Liver (tissue), 9 donors: ENCODE data around the gene GFRA1. TPM values are rescaled to one million over a fixed set of nuclear protein-coding genes. Genes with fewer than 3 reads are reported as not detected.

ENCODE experiments used
- DNase-seq: peaks from one replicate; pipeline ENCODE4 v3.0.0-alpha.2; 2017; ENCODE audit warnings: low spot score
- H3K27ac ChIP-seq, 2 donors: one replicate each; pipeline ENCODE4 v1.7.0; 2013; ENCODE audit warnings: inconsistent platforms in 2 of 2, low read length in 2 of 2, control low read depth in 1 of 2, low read depth in 1 of 2, mild to moderate bottlenecking in 1 of 2
- H3K27me3 ChIP-seq, 4 donors: one replicate each; pipeline versions ENCODE4 v1.6.1 to v1.7.0; 2013; ENCODE audit warnings: low read length in 3 of 4, inconsistent platforms in 1 of 4, mild to moderate bottlenecking in 1 of 4, moderate library complexity in 1 of 4; ENCODE audit not compliant: control insufficient read depth in 4 of 4, insufficient read depth in 4 of 4
- H3K36me3 ChIP-seq, 4 donors: one replicate each; pipeline versions ENCODE4 v1.6.1 to v1.7.0; 2013; ENCODE audit warnings: low read length in 3 of 4, mild to moderate bottlenecking in 3 of 4, low read depth in 1 of 4, moderate library complexity in 1 of 4; ENCODE audit not compliant: control insufficient read depth in 4 of 4, insufficient read depth in 3 of 4
- H3K4me1 ChIP-seq, 4 donors: one replicate each; pipeline versions ENCODE4 v1.6.1 to v1.7.0; 2013; ENCODE audit warnings: low read length in 3 of 4, mild to moderate bottlenecking in 3 of 4, moderate library complexity in 1 of 4; ENCODE audit not compliant: control insufficient read depth in 4 of 4, insufficient read depth in 4 of 4
- H3K4me3 ChIP-seq, 3 donors: one replicate each; pipeline versions ENCODE4 v1.6.1 to v1.7.0; 2013; ENCODE audit warnings: low read length in 3 of 3, control low read depth in 1 of 3, low read depth in 1 of 3, mild to moderate bottlenecking in 1 of 3
- H3K9ac ChIP-seq, 2 donors: one replicate each; pipeline ENCODE4 v1.7.0; 2013; ENCODE audit warnings: low read length in 2 of 2, mild to moderate bottlenecking in 2 of 2, moderate library complexity in 2 of 2, control low read depth in 1 of 2, low read depth in 1 of 2
- H3K9me3 ChIP-seq, 4 donors: one replicate each; pipeline versions ENCODE4 v1.6.1 to v1.7.0; 2013; ENCODE audit warnings: low read length in 3 of 4; ENCODE audit not compliant: control insufficient read depth in 4 of 4
- ATF3 ChIP-seq: IDR thresholded peaks from 2 replicates; pipeline ENCODE4 v1.6.1; 2016; ENCODE audit warnings: antibody characterized with exemption
- CTCF ChIP-seq: fragments of 150-350 bp; IDR thresholded peaks from 2 replicates; pipeline ENCODE4 v1.5.1; 2017; ENCODE audit warnings: improper control_type of control experiment, low read depth, low read length; ENCODE audit not compliant: missing input control
- EGR1 ChIP-seq, 2 donors: IDR thresholded peaks; 2 replicates each; pipeline ENCODE4 v1.6.1; 2016 to 2018; ENCODE audit warnings: antibody characterized with exemption in 2 of 2, low read depth in 2 of 2
- FOXA1 ChIP-seq: IDR thresholded peaks from 2 replicates; pipeline ENCODE4 v1.6.1; 2016; ENCODE audit warnings: antibody characterized with exemption
- GABPA ChIP-seq, 2 donors: IDR thresholded peaks in 1 of 2; conservative IDR thresholded peaks in 1 of 2; 2 replicates each; pipeline ENCODE4 v1.6.1; 2016; ENCODE audit warnings: antibody characterized with exemption in 2 of 2, mild to moderate bottlenecking in 1 of 2, moderate library complexity in 1 of 2
- HNF4A ChIP-seq, 2 donors: conservative IDR thresholded peaks; 2 replicates each; pipeline ENCODE4 v1.6.1; 2016; ENCODE audit warnings: antibody characterized with exemption in 2 of 2, mild to moderate bottlenecking in 2 of 2
- HNF4G ChIP-seq: IDR thresholded peaks from 2 replicates; pipeline ENCODE4 v1.6.1; 2016; ENCODE audit warnings: antibody characterized with exemption
- JUND ChIP-seq, 2 donors: IDR thresholded peaks; 2 replicates each; pipeline ENCODE4 v1.6.1; 2016; ENCODE audit warnings: antibody characterized with exemption in 2 of 2
- MAX ChIP-seq: IDR thresholded peaks from 2 replicates; pipeline ENCODE4 v1.6.1; 2016; ENCODE audit warnings: antibody characterized with exemption
- NR2F2 ChIP-seq: IDR thresholded peaks from 2 replicates; pipeline ENCODE4 v1.6.1; 2016; ENCODE audit warnings: antibody characterized with exemption
- RAD21 ChIP-seq, 2 donors: IDR thresholded peaks; 2 replicates each; pipeline ENCODE4 v1.6.1; 2016; ENCODE audit warnings: antibody characterized with exemption in 2 of 2, mild to moderate bottlenecking in 2 of 2
- REST ChIP-seq: IDR thresholded peaks from 2 replicates; pipeline ENCODE4 v1.6.1; 2016; ENCODE audit warnings: antibody characterized with exemption, mild to moderate bottlenecking
- RXRA ChIP-seq, 2 donors: IDR thresholded peaks; 2 replicates each; pipeline ENCODE4 v1.6.1; 2017 to 2018; ENCODE audit warnings: antibody characterized with exemption in 2 of 2, mild to moderate bottlenecking in 1 of 2
- SP1 ChIP-seq: IDR thresholded peaks from 2 replicates; pipeline ENCODE4 v1.6.1; 2018; ENCODE audit warnings: antibody characterized with exemption, mild to moderate bottlenecking
- TAF1 ChIP-seq: conservative IDR thresholded peaks from 2 replicates; pipeline ENCODE4 v1.6.1; 2016; ENCODE audit warnings: antibody characterized with exemption, mild to moderate bottlenecking
- YY1 ChIP-seq: IDR thresholded peaks from 2 replicates; pipeline ENCODE4 v1.6.1; 2016; ENCODE audit warnings: antibody characterized with exemption, mild to moderate bottlenecking
- ZBTB33 ChIP-seq: IDR thresholded peaks from 2 replicates; pipeline ENCODE4 v1.6.1; 2016; ENCODE audit warnings: antibody characterized with exemption
- WGBS: extraction: QIAGEN DNeasy Blood & Tissue Kit; methylation state at CpG from one replicate; pipeline ENCODE4 v1.1.7; 2013; 5-methylcytosine and 5-hydroxymethylcytosine counted together
- polyA plus RNA-seq, 2 donors: library from polyadenylated mRNA; stranded (reverse) in 1 of 2; unstranded in 1 of 2; fragments of 200-250 nt in 1 of 2; fragments of >200 nt in 1 of 2; fragmentation: Nextera tagmentation in 1 of 2; extraction: Ambion mirVana in 1 of 2; gene quantifications; one replicate each; pipeline versions ENCODE4 v1.2.1 to v1.2.3, GENCODE V29; 2013 to 2015
- total RNA-seq, 2 donors: library from RNA; depleted of rRNA; stranded (reverse); fragments of >200 nt; gene quantifications; one replicate each; pipeline ENCODE4 v1.2.3, GENCODE V29; 2014
- donor health status: healthy.
- donor health status: healthy.
- donor health status: healthy.
- donor health status: healthy.
- donor health status: healthy.

The GFRA1 gene
- total and polyA plus RNA-seq, 4 donors: 14.2 to 53.6 (median 17.8) TPM

GRCh38 chr10:116124777-116125176, 148.2 kb downstream of the GFRA1 start:
- H3K27me3 ChIP-seq: no peaks in the 10 kb centered on the region

More at GRCh38 chr10:116124777-116125176, 148.2 kb downstream of the GFRA1 start:
- H3K4me3 ChIP-seq: no peak overlapping the region
- H3K4me1 ChIP-seq: no peaks in the 10 kb centered on the region
- no peaks in the 10 kb centered on the region for H3K9me3 ChIP-seq
- DNase-seq: no peak
- 71% methylated on average over 4 of the region's 4 CpGs for WGBS
- TF ChIP-seq GABPA (IDR thresholded peaks at IDR 0.05 in 1 of 2, conservative IDR thresholded peaks at IDR 0.05 in 1 of 2): no peak
- TF ChIP-seq TAF1: no peak
- TF ChIP-seq MAX: no peak
- no peak for TF ChIP-seq EGR1 (IDR thresholded peaks at IDR 0.05; ENCODE audit: low read depth in 2 of 2)
- no peak for TF ChIP-seq HNF4G
- no peak for TF ChIP-seq REST
- TF ChIP-seq CTCF: no peak
- TF ChIP-seq SP1: no peak
- TF ChIP-seq RXRA (IDR thresholded peaks at IDR 0.05): no peak
- TF ChIP-seq JUND (IDR thresholded peaks at IDR 0.05): no peak
- no peak for TF ChIP-seq YY1
- no peak for TF ChIP-seq ATF3
- no peak for TF ChIP-seq FOXA1
- no peak for TF ChIP-seq RAD21 (IDR thresholded peaks at IDR 0.05)
- no peak for TF ChIP-seq ZBTB33
- TF ChIP-seq NR2F2: no peak
- no peak for TF ChIP-seq HNF4A (conservative IDR thresholded peaks at IDR 0.05)
- H3K36me3 ChIP-seq: peaks cover 0 to 10% (median 2%) of the 10 kb centered on the region in 4 donors
- H3K9ac ChIP-seq: no peak overlapping the region
- H3K27ac ChIP-seq: no peak overlapping the region
